ENCODE results near the gene PDCD1. TPM values are rescaled to one million over a fixed set of nuclear protein-coding genes. Genes with fewer than 3 reads are reported as not detected.
"Not testable (repeated sequence)": the region's sequence is repeated elsewhere in the genome, so short reads cannot be mapped to it uniquely, and the experiment has no call there.

PDCD1 gene
- total RNA-seq, 2 donors from 2014 or later, result 1.0 to 17.5 TPM

- Histone ChIP-seq H3K27ac (peak within 1 kb of the TSS; percentile 78 to 84), H3K36me3 (no peaks in the 10 kb centered on the region), H3K4me1 (peaks cover 0 to 32% of the 10 kb centered on the region in 2 donors), H3K9me3 (no peaks in the 10 kb centered on the region), H3K4me3 (no peak within 1 kb of the TSS), H3K27me3 (no peaks in the 10 kb centered on the region)
- no peak for TF ChIP-seq CTCF (IDR thresholded peaks at IDR 0.05)
- DNase-seq (ENCODE audit: low spot score), result no peak
Measured at GRCh38 chr2:241808721-241809382, 49.8 kb downstream of the PDCD1 start, which contains the start of gene NEU4. TSS of gene NEU4 (plus strand) at chr2:241809193. CDS start at chr2:241814485, 5,292 bp downstream.

GRCh38 chr2:241808051-241808720, 50.5 kb downstream of the PDCD1 start:
- DNase-seq (ENCODE audit: low spot score), result no peak
- H3K27me3 ChIP-seq, result no peaks in the 10 kb centered on the region
- H3K4me3 ChIP-seq, result no peak overlapping the region
- no peaks in the 10 kb centered on the region for H3K9me3 ChIP-seq
- H3K27ac ChIP-seq, result no peak overlapping the region
- H3K4me1 ChIP-seq, result peaks cover 0 to 38% of the 10 kb centered on the region in 2 donors
- no peaks in the 10 kb centered on the region for H3K36me3 ChIP-seq
- TF ChIP-seq CTCF (IDR thresholded peaks at IDR 0.05), result no peak

GRCh38 chr2:241806217-241806616, 52.5 kb downstream of the PDCD1 start:
- H3K4me1 ChIP-seq, result peaks cover 0 to 38% of the 10 kb centered on the region in 2 donors
- not testable (repeated sequence) for H3K9me3 ChIP-seq; DNase-seq (ENCODE audit: low spot score); H3K36me3 ChIP-seq; H3K27ac ChIP-seq; H3K27me3 ChIP-seq; H3K4me3 ChIP-seq

GRCh38 chr2:241804326-241805229, 54.1 kb downstream of the PDCD1 start:
- Histone ChIP-seq H3K9me3 (no peaks in the 10 kb centered on the region), H3K4me1 (peaks cover 0 to 22% of the 10 kb centered on the region in 2 donors), H3K4me3 (peak overlapping the region; percentile 27 to 56), H3K27ac (peak overlapping the region in 1 of 2 donors; percentile 5), H3K36me3 (no peaks in the 10 kb centered on the region), H3K27me3 (no peaks in the 10 kb centered on the region)
- no peak for DNase-seq (ENCODE audit: low spot score)
- no peak for TF ChIP-seq CTCF (IDR thresholded peaks at IDR 0.05)

GRCh38 chr2:241803387-241804325, 55.0 kb downstream of the PDCD1 start:
- Histone ChIP-seq H3K4me1 (peaks cover 0 to 21% of the 10 kb centered on the region in 2 donors), H3K36me3 (no peaks in the 10 kb centered on the region), H3K27me3 (no peaks in the 10 kb centered on the region), H3K27ac (peak overlapping the region in 1 of 2 donors; percentile 1), H3K4me3 (peak overlapping the region; percentile 27 to 56), H3K9me3 (no peaks in the 10 kb centered on the region)
- no peak for DNase-seq (ENCODE audit: low spot score)
- TF ChIP-seq CTCF (IDR thresholded peaks at IDR 0.05), result no peak

Data from right atrium auricular region (tissue), 2 donors.